GM13976 (cell line): ENCODE results near the gene ALK.

Experiments
- DNase-seq: peaks from one replicate; pipeline ENCODE4 v3.0.0; 2012; ENCODE audit warnings: low spot score
- in situ Hi-C: fragments of 300-500 bp; cut with MboI; formaldehyde crosslinking; loops from one replicate; pipeline ENCODE4 v1.12.0; 2022; ENCODE audit warnings: low sequenced_read_pairs, mixed read lengths, inconsistent platforms; ENCODE audit not compliant: unreplicated experiment
- TF ChIP-seq, protein P1 (sequence below): IDR thresholded peaks from 2 replicates; pipeline ENCODE4 v1.5.1; 2012; ENCODE audit warnings: borderline replicate concordance, mild to moderate bottlenecking; ENCODE audit not compliant: insufficient read depth; ENCODE audit errors: extremely low read depth, missing control alignments, control extremely low read depth

ALK gene

DNA sequence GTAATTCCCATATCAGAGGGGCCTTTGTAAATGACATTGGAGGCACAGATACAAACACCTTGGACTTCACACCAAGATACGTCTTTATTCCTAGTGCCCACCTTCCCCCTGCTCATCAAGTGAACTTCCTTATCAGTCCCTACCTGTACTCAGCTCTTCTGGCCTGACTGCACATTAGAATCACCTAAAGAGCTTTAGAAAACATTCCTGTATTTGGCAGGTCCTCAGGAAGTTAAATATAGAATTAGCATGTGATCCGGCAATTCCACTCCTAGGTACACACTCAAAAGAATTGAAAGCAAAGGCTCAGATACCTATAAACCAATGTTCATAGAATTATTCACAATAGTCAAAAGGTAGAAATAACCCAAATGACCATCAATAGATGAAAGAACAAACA, 46.6 kb downstream of the ALK start:
- in situ Hi-C loops: no loop called here
- TF ChIP-seq, protein P1, sequence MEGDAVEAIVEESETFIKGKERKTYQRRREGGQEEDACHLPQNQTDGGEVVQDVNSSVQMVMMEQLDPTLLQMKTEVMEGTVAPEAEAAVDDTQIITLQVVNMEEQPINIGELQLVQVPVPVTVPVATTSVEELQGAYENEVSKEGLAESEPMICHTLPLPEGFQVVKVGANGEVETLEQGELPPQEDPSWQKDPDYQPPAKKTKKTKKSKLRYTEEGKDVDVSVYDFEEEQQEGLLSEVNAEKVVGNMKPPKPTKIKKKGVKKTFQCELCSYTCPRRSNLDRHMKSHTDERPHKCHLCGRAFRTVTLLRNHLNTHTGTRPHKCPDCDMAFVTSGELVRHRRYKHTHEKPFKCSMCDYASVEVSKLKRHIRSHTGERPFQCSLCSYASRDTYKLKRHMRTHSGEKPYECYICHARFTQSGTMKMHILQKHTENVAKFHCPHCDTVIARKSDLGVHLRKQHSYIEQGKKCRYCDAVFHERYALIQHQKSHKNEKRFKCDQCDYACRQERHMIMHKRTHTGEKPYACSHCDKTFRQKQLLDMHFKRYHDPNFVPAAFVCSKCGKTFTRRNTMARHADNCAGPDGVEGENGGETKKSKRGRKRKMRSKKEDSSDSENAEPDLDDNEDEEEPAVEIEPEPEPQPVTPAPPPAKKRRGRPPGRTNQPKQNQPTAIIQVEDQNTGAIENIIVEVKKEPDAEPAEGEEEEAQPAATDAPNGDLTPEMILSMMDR: no peak

DNA sequence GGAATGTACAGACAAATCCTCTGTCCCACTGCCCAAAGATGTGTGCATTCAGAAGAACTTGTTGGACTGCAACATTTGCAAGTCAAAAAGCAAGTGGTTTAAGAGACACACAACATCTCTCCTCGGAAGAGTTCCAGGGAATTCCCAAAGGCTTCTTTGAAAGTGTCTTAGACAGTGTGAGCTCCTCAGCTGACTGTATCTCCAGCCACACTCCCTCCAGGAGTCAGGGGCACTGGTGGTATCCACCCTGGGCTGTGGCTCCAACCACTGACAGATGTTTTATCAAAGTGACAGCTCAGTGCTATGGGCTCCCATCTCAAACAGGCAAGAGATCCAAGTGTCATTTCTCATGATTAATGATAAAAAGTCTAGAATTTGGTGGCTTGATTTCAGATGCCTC, 48.5 kb downstream of the ALK start:
- in situ Hi-C loops: no loop called here
- TF ChIP-seq, protein P1: no peak

More for the DNA sequence above, 46.6 kb downstream of the ALK start:
- no peak for DNase-seq

DNA sequence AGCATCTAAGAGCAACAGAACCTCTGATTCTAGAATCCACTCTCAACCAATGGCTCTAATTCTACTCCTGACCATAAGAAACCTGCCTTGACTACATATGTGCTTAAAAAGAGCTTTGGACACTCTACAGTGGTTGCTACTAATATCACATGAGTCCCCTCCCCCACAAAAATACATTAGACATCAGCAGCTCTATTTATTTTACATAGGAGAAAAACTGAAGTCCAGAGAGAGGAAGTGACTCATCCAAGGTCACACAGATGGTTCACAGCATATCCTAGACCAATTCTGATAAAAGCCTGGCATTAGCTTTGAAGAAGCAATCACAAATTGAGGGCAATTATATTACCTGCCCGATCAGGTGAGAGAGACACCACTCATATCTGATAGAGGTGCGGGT, 49.8 kb downstream of the ALK start:
- no peak for DNase-seq
- TF ChIP-seq, protein P1: no peak
- in situ Hi-C loops: no loop called here

More for the DNA sequence above, 48.5 kb downstream of the ALK start:
- no peak for DNase-seq

DNA sequence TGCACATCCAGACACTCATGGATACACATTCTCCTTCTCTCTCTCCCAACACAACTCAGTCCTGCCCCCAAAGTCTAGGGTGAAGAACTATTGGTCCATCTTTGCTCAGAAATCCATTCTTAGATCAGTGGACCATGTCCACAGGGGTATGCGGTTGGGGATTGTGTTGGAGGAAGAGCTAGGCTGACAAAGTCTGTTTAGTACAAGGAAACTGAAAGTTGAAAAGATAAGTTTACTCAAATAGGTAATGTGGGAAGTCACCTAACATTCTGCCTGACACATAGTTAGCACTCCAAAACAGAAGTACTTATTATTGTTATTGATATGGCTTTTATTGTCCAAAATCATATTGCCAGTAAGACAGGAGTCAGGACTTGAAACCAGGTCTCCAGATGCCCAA, 55.9 kb downstream of the ALK start:
- in situ Hi-C loops: no loop called here
- TF ChIP-seq, protein P1: no peak
- no peak for DNase-seq

DNA sequence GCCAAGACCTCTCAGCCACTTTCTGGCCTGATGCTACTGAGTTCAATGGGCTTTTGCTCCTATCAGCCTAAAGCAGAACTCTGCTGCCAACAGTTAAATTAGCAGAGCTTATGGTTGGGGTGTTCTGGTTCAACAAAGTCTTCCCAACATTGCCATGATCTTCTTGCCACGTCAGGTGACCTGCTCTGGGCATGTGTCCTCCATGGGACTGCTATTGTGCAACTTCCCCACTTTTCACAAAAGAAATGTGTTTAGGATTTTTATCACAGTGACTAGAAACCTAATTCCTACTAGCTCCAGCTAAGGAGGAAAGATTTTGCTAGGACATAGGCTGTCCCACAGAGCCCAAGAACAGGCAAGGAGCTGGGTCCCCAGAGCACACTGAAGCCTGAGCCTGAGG, 56.4 kb downstream of the ALK start:
- in situ Hi-C loops: no loop called here
- no peak for DNase-seq
- TF ChIP-seq, protein P1: no peak

DNA sequence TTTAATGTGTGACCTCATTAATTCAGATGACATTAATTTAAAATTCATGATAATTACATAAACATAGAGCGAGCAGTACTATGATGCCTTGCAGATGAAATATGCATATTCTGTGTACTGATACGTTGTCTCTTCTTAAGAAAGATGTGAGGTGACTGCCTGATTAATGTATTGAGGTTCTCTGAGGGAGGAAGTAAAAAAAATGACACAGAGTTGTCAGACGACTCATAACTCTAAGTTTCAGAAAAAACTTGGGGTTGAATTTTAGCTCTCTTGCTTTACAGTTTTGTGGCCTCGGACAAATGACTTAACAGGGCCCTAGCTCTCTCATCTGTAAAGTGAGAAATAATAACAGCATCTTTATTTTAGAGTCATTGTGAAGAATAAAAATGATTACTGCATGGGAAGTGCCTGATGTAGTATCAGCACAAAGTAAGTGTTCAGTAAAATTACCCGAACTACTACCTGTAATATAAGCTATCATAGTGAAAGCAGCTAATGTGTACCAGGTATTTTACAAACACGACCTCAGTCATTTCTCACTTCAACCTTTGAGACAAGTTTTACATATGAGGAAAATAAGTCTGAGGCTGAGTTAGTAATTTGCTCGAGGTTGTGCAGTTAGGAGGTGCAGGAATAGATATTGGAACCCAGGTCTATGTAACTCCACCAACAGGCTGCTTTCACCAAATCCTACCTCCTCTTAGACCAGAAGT, 65.3 kb downstream of the ALK start:
- TF ChIP-seq, protein P1: no peak
- in situ Hi-C loops: no loop called here
- no peak for DNase-seq

DNA sequence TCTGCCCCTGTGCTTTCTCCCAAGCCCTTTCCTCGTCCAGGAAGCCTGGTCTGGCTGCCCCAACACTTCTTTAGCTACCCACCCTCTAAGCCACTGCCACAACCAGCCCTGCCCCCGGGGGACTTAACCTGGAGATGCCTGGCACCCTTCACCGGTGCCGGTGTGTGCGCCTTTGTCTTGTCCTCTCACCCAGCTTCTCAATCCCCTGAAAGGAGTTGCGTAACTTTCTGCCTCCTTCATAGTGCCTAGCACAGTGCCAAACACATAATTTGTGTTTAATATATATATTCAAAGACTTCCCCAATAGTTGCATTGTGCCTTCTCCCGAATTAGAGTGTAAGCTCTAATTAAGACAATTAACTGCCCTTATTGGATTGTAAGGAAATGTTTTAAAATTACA, 70.6 kb downstream of the ALK start:
- DNase-seq: no peak
- in situ Hi-C loops: no loop called here
- TF ChIP-seq, protein P1: no peak
